Epithelial cell of proximal tubule (primary cell): ENCODE measurements around the gene GLTPD2. TPM values are rescaled to one million over a fixed set of nuclear protein-coding genes. Genes with fewer than 3 reads are reported as not detected.

Source experiments
- DNase-seq: peaks from one replicate; pipeline ENCODE4 v3.0.0-alpha.2; 2011; ENCODE audit warnings: low read depth
- H3K4me3 ChIP-seq: 2 replicates; pipeline ENCODE4 v1.5.1; 2011; ENCODE audit warnings: low read depth, mild to moderate bottlenecking, low read length
- CTCF ChIP-seq: conservative IDR thresholded peaks from 2 replicates; pipeline ENCODE4 v1.5.1; 2012; ENCODE audit warnings: low read depth, mild to moderate bottlenecking, low read length
- total RNA-seq: library from RNA; depleted of rRNA; stranded (reverse); fragments of >200 nt; gene quantifications from 2 replicates; pipeline ENCODE4 v1.2.3, GENCODE V29; 2015

The GLTPD2 gene
- total RNA-seq, 1 donor from 2014 or later: not detected

GRCh38 chr17:4838309-4838785 lies 49.6 kb downstream of the GLTPD2 start:
- no peak for TF ChIP-seq CTCF
- no peak for DNase-seq
- H3K4me3 ChIP-seq: no peak overlapping the region

- no peak overlapping the region for H3K4me3 ChIP-seq
- DNase-seq: no peak
These were observed 50.5 kb downstream of the GLTPD2 start for GRCh38 chr17:4839221-4839620.

More at GRCh38 chr17:4839221-4839620, 50.5 kb downstream of the GLTPD2 start:
- TF ChIP-seq CTCF: no peak

Other genes with a start within 250 kb of the GLTPD2 start
- 70.9 and 140 TPM in 2 replicates for gene MYBBP1A, start 233.6 kb upstream of the GLTPD2 start, total RNA-seq
- gene GGT6, start 228.4 kb upstream of the GLTPD2 start, total RNA-seq: 0.80 and 0.86 TPM in 2 replicates
- 0.07 and 1.3 TPM in 2 replicates for gene SMTNL2, start 204.4 kb upstream of the GLTPD2 start, total RNA-seq
- 0.14 TPM in 1 of 2 replicates, not detected in the other for gene ALOX15, start 147.3 kb upstream of the GLTPD2 start, total RNA-seq
- 25.8 and 55.9 TPM in 2 replicates for gene PELP1, start 84.8 kb upstream of the GLTPD2 start, total RNA-seq
- gene ARRB2, start 78.3 kb upstream of the GLTPD2 start, total RNA-seq: 19.9 and 20.0 TPM in 2 replicates
- 26.6 and 27.2 TPM in 2 replicates for gene MED11, start 57.5 kb upstream of the GLTPD2 start, total RNA-seq
- 0.36 and 1.5 TPM in 2 replicates for gene ZMYND15, start 49.1 kb upstream of the GLTPD2 start, total RNA-seq
- 19.0 and 32.3 TPM in 2 replicates for gene CXCL16, start 49.0 kb upstream of the GLTPD2 start, total RNA-seq
- not detected in 2 replicates for gene TM4SF5, start 17.1 kb upstream of the GLTPD2 start, total RNA-seq
- gene VMO1, start 2.6 kb upstream of the GLTPD2 start, total RNA-seq: not detected in 2 replicates
- 264 and 337 TPM in 2 replicates for gene PSMB6, start 7.2 kb downstream of the GLTPD2 start, total RNA-seq
- gene PLD2, start 18.2 kb downstream of the GLTPD2 start, total RNA-seq: 15.7 and 19.5 TPM in 2 replicates
- gene MINK1, start 44.4 kb downstream of the GLTPD2 start, total RNA-seq: 20.5 and 39.9 TPM in 2 replicates
- 1.3 and 1.4 TPM in 2 replicates for gene C17orf107, start 110.6 kb downstream of the GLTPD2 start, total RNA-seq
- 1.0 TPM in 1 of 2 replicates, not detected in the other for gene CHRNE, start 114.1 kb downstream of the GLTPD2 start, total RNA-seq
- gene GP1BA, start 143.3 kb downstream of the GLTPD2 start, total RNA-seq: not detected in 2 replicates
- gene SLC25A11, start 151.1 kb downstream of the GLTPD2 start, total RNA-seq: 45.5 and 72.9 TPM in 2 replicates
- gene RNF167, start 151.3 kb downstream of the GLTPD2 start, total RNA-seq: 49.0 and 55.1 TPM in 2 replicates
- gene PFN1, start 159.6 kb downstream of the GLTPD2 start, total RNA-seq: 1,802 and 2,074 TPM in 2 replicates
- gene ENO3, start 162.2 kb downstream of the GLTPD2 start, total RNA-seq: 0.43 and 2.0 TPM in 2 replicates
- 67.7 and 80.8 TPM in 2 replicates for gene SPAG7, start 178.9 kb downstream of the GLTPD2 start, total RNA-seq
- 10.6 and 16.7 TPM in 2 replicates for gene CAMTA2, start 198.7 kb downstream of the GLTPD2 start, total RNA-seq
- 0.14 TPM in 1 of 2 replicates, not detected in the other for gene INCA1, start 208.6 kb downstream of the GLTPD2 start, total RNA-seq
- 75.0 and 81.3 TPM in 2 replicates for gene KIF1C, start 209.0 kb downstream of the GLTPD2 start, total RNA-seq
- 0.07 and 1.3 TPM in 2 replicates for gene SLC52A1, start 246.5 kb downstream of the GLTPD2 start, total RNA-seq